C4-2B (cell line): ENCODE measurements around the gene ENPP3.

ENCODE experiments used
- ZFX ChIP-seq: fragments of 450-650 bp; IDR thresholded peaks from 2 replicates; pipeline ENCODE4 v1.6.1; 2017
- TF ChIP-seq, protein P1 (sequence below): fragments of 450-650 bp; conservative IDR thresholded peaks from 2 replicates; pipeline ENCODE4 v1.5.1; 2017; ENCODE audit warnings: mild to moderate bottlenecking

DNA sequence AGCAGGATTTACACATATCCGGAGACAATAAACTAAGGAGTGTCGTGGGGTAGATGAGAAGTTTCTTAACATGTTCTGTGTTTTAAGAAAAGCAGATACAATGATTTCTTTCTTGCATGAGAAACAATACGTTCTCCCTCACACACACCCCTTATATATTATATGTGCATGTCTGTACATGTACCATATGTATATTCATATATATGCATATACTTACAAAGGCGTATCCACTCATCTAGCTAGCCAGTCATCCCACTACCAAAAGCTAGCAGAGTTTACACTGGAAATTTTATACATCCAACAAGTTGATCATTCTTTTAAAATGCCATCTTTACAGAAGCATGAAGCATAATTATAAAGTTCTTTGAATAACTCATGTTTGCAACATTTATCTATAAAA is 49.2 kb upstream of the ENPP3 start:
- TF ChIP-seq, protein P1, sequence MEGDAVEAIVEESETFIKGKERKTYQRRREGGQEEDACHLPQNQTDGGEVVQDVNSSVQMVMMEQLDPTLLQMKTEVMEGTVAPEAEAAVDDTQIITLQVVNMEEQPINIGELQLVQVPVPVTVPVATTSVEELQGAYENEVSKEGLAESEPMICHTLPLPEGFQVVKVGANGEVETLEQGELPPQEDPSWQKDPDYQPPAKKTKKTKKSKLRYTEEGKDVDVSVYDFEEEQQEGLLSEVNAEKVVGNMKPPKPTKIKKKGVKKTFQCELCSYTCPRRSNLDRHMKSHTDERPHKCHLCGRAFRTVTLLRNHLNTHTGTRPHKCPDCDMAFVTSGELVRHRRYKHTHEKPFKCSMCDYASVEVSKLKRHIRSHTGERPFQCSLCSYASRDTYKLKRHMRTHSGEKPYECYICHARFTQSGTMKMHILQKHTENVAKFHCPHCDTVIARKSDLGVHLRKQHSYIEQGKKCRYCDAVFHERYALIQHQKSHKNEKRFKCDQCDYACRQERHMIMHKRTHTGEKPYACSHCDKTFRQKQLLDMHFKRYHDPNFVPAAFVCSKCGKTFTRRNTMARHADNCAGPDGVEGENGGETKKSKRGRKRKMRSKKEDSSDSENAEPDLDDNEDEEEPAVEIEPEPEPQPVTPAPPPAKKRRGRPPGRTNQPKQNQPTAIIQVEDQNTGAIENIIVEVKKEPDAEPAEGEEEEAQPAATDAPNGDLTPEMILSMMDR: no peak
- no peak for TF ChIP-seq ZFX
